Common myeloid progenitor, CD34-positive (primary cell): ENCODE data around the gene YDJC.

Experiments used
- CTCF ChIA-PET: fragments of 350-600 bp; sonication (Branson Sonifier 250); formaldehyde crosslinking; loops from one replicate; lab custom pipeline; 2021; ENCODE audit warnings: antibody characterized with exemption; lab: Charles Lee
- POLR2A ChIA-PET: fragments of 350-600 bp; sonication (Branson Sonifier 250); formaldehyde crosslinking; loops from one replicate; lab custom pipeline; 2021; ENCODE audit warnings: antibody characterized with exemption; lab: Charles Lee
- DNase-seq, 3 donors: peaks; one replicate each; pipeline versions ENCODE4 v3.0.0 to v3.0.0-alpha.2; 2013
- H3K27ac ChIP-seq, 2 experiments: 1 replicate in 1 of 2; 2 replicates in 1 of 2; pipeline ENCODE4 v1.7.0; 2013; ENCODE audit warnings: inconsistent platforms in 2 of 2, low read length in 2 of 2, mild to moderate bottlenecking in 2 of 2, low read depth in 1 of 2, moderate library complexity in 1 of 2; ENCODE audit not compliant: severe bottlenecking in 2 of 2, insufficient read depth in 1 of 2, poor library complexity in 1 of 2
- H3K27me3 ChIP-seq, 5 experiments: replicated peaks in 2 of 5; 1 replicate in 3 of 5; 2 replicates in 2 of 5; pipeline versions ENCODE4 v1.6.1 to v1.7.0; 2013; ENCODE audit warnings: low read length in 4 of 5, mild to moderate bottlenecking in 2 of 5, moderate library complexity in 2 of 5, inconsistent platforms in 1 of 5; ENCODE audit not compliant: insufficient read depth in 5 of 5, control insufficient read depth in 4 of 5
- H3K36me3 ChIP-seq, 4 experiments: 1 replicate in 2 of 4; 2 replicates in 2 of 4; pipeline versions ENCODE4 v1.6.1 to v1.7.0; 2013; ENCODE audit warnings: low read length in 3 of 4, control low read depth in 1 of 4, mild to moderate bottlenecking in 1 of 4; ENCODE audit not compliant: control insufficient read depth in 4 of 4, insufficient read depth in 4 of 4
- H3K4me1 ChIP-seq, 4 experiments: 1 replicate in 3 of 4; 2 replicates in 1 of 4; pipeline versions ENCODE4 v1.6.1 to v1.7.1; 2013; ENCODE audit warnings: low read length in 3 of 4, mild to moderate bottlenecking in 3 of 4, control low read depth in 1 of 4, inconsistent platforms in 1 of 4, moderate library complexity in 1 of 4; ENCODE audit not compliant: control insufficient read depth in 4 of 4, insufficient read depth in 4 of 4; ENCODE audit errors: control extremely low read depth in 1 of 4
- H3K4me3 ChIP-seq, 7 experiments: 1 replicate in 4 of 7; 2 replicates in 3 of 7; pipeline versions ENCODE4 v1.5.1 to v1.7.0; 2013; ENCODE audit warnings: mild to moderate bottlenecking in 7 of 7, low read length in 6 of 7, moderate library complexity in 6 of 7, inconsistent platforms in 2 of 7, low read depth in 2 of 7, control low read depth in 1 of 7; ENCODE audit not compliant: insufficient read depth in 4 of 7, control insufficient read depth in 1 of 7; ENCODE audit errors: extremely low read depth in 1 of 7
- H3K9me3 ChIP-seq, 5 experiments: 1 replicate in 4 of 5; 2 replicates in 1 of 5; pipeline versions ENCODE4 v1.6.1 to v1.7.1; 2013; ENCODE audit warnings: low read length in 4 of 5, mild to moderate bottlenecking in 2 of 5, inconsistent platforms in 1 of 5, low read depth in 1 of 5, moderate library complexity in 1 of 5; ENCODE audit not compliant: control insufficient read depth in 4 of 5, insufficient read depth in 2 of 5; ENCODE audit errors: control extremely low read depth in 1 of 5
- WGBS: methylation state at CpG from one replicate; pipeline ENCODE4 v1.1.5; 2013; ENCODE audit not compliant: insufficient coverage; 5-methylcytosine and 5-hydroxymethylcytosine counted together

The YDJC gene

DNA sequence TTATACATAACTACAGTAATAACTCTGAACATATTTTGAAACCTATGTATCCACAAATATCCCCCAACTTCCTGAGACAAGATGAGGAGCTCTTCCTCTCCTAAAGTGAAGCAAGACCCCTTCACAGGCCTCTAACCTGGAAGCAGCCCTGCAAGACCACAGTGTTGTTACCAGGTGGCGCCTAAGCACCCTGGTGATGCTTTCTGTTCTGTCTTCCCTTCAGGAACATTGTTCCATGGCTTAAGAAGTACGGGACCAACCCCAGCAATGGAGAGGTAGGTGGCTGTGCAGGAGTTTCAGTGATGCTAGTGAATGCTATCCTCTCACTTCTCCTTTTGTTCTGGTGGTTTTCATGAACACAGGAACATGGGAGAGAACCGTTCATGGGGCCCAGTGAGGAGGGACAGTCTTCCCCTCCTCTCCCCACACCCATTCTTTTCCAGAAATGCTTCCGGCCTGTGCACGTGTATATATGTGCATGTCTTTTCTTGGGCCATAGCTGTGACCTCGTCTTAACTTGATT lies 42.3 kb upstream of the YDJC start:
- Histone ChIP-seq H3K4me3 (no peak overlapping the region), H3K27ac (no peak overlapping the region), H3K9me3 (no peaks in the 10 kb centered on the region), H3K36me3 (peaks cover 5 to 61% (median 44%) of the 10 kb centered on the region in 4 experiments), H3K4me1 (no peaks in the 10 kb centered on the region), H3K27me3 (no peaks in the 10 kb centered on the region)
- 84% methylated on average over 5 of the region's 6 CpGs for WGBS
- ChIA-PET POLR2A (no interaction called here), CTCF (interaction anchor here (0.8 to 1.2 kb wide), 2 partner anchors 19 to 20 kb away, joined by 3 to 4 read pairs; no protein-coding TSS in a partner anchor)
- DNase-seq = no peak

DNA sequence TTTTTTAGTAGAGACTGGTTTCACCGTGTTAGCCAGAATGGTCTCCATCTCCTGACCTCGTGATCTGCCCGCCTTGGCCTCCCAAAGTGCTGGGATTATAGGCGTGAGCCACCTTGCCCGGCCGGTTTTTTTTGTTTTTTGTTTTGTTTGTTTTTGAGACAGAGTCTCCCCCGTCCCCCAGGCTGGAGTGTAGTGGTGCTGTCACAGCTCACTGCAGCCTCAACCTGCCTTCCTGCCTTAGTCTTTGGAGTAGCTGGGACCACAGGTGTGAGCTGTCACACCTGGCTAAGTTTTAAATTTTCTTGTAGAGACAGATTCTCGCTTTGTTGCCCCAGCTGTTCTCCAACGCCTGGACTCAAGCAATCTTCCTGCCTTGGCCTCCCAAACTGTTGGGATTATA lies 39.2 kb upstream of the YDJC start:
- POLR2A ChIA-PET = no interaction called here

DNA sequence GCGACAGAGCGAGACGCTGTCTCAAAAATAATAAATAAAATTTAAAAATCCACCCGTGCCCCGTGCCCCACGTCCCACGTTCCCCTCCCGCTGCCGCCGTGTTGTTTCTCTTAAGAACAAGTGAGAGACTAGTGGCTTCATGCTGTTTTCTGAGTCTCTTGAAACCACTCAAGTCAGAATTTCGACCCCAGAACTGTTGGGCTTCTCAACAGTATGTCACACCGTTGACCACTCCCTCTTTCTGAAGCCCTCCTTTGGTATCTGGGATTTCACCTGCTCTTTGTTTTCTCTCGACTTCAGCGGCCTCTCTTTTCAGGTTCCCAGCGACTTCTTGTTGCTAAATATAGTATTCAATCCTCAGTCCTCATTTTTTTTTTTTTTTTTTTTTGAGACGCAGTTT lies 37.0 kb upstream of the YDJC start:
- H3K9me3 ChIP-seq = no peaks in the 10 kb centered on the region
- POLR2A ChIA-PET = no interaction called here
- DNase-seq = peak in 2 of 3 donors; percentile 14
- CTCF ChIA-PET = interaction anchor here (2.1 kb wide), 1 partner anchor 25 kb away, joined by 6 read pairs; no protein-coding TSS in a partner anchor
- peak overlapping the region in 5 of 7 experiments; percentile 85 to 95 (median 91) for H3K4me3 ChIP-seq
- 59% methylated on average over 15 of the region's 16 CpGs for WGBS
- H3K4me1 ChIP-seq = peaks cover 0 to 12% (median 9%) of the 10 kb centered on the region in 4 experiments
- no peaks in the 10 kb centered on the region for H3K27me3 ChIP-seq
- H3K36me3 ChIP-seq = peaks cover 2 to 20% (median 11%) of the 10 kb centered on the region in 4 experiments
- peak overlapping the region in 1 of 2 experiments; percentile 93 for H3K27ac ChIP-seq

More for the DNA sequence above, 39.2 kb upstream of the YDJC start:
- Histone ChIP-seq H3K27ac (no peak overlapping the region), H3K27me3 (no peaks in the 10 kb centered on the region), H3K4me3 (no peak overlapping the region), H3K4me1 (peaks cover 0 to 12% (median 9%) of the 10 kb centered on the region in 4 experiments), H3K9me3 (no peaks in the 10 kb centered on the region), H3K36me3 (peaks cover 2 to 42% (median 29%) of the 10 kb centered on the region in 4 experiments)
- no peak for DNase-seq
- 98% methylated on average over 5 of the region's 9 CpGs for WGBS
- CTCF ChIA-PET = interaction anchor here (2.1 kb wide), 1 partner anchor 28 kb away, joined by 6 read pairs; no protein-coding TSS in a partner anchor

DNA sequence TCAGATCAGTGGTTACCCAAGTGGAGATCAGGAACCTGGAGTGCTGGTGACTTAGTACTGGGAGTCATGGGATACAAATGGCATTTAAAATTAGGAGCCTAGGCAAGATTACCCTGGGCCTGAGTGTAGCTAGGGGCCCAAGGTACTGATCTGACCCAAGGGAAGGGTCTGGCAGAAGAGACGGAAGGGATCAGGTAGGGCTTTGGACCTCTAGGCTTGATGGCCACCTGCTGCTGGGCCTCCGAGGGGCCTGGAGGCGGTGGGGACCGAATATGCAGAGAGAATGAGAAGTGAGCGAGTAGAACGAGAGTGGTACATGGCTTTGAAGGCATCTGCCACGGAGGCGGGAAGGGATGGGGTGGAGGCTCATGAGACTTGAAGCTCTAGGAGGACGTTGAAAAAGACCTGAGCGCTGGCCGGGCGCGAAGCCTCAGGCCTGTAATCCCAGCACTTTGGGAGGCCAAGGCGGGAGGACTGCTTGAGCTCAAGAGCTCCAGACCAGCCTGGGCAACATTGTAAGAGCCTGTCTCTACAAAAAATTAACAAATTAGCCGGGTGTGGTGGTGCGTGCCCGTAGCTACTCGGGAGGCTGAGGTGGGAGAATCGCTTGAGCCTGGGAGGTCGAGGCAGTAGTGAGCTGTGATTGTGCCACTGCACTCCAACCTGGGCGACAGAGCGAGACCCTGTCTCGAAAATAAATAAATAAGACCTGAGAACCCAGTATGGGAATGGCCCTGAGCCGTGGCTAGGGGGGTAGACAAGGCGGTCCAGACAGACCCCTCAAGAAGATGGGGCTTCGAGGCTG lies 35.4 kb upstream of the YDJC start:
- Histone ChIP-seq H3K9me3 (no peaks in the 10 kb centered on the region), H3K27me3 (no peaks in the 10 kb centered on the region), H3K27ac (peak overlapping the region; percentile 46 to 93), H3K4me3 (peak overlapping the region; percentile 68 to 95 (median 90)), H3K36me3 (peaks cover 0 to 6% (median 2%) of the 10 kb centered on the region in 4 experiments), H3K4me1 (peaks cover 0 to 12% (median 9%) of the 10 kb centered on the region in 4 experiments)
- 79% methylated on average over 26 of the region's 26 CpGs for WGBS
- ChIA-PET POLR2A (interaction anchor here (0.6 to 1.0 kb wide), 2 partner anchors 23 to 908 kb away, joined by 3 to 5 read pairs; partner anchors contain the start of gene SDF2L1), CTCF (interaction anchor here (1.2 to 1.7 kb wide), 4 partner anchors 9 to 18 kb away, joined by 3 to 8 read pairs (median 4); no protein-coding TSS in a partner anchor)
- DNase-seq = no peak

DNA sequence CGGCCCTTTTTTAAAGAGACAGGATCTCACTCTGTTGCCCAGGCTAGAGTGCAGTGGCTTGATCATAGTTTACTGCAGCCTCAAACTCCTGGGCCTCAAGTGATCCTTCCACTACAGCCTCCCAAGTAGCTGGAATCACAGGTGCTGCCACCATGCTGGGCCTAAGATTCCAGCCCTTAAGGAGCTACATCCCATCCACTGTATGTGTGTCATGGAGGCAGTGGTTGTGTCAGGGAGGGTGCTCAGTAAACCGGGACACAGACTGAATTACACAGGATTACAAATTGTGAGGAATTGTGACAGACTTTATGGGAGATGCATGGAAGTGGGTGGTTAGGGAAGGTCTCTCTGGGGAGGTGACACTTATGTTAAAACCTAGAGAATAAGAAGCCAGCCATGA lies 33.9 kb upstream of the YDJC start:
- Histone ChIP-seq H3K36me3 (no peaks in the 10 kb centered on the region), H3K27me3 (no peaks in the 10 kb centered on the region), H3K27ac (no peak overlapping the region), H3K9me3 (no peaks in the 10 kb centered on the region), H3K4me1 (peaks cover 0 to 12% (median 9%) of the 10 kb centered on the region in 4 experiments), H3K4me3 (no peak overlapping the region)
- CTCF ChIA-PET = interaction anchor here (1.4 kb wide), 1 partner anchor 10 kb away, joined by 5 read pairs; no protein-coding TSS in a partner anchor
- no peak for DNase-seq
- POLR2A ChIA-PET = no interaction called here
- 100% methylated on average over 1 of the region's 2 CpGs for WGBS

DNA sequence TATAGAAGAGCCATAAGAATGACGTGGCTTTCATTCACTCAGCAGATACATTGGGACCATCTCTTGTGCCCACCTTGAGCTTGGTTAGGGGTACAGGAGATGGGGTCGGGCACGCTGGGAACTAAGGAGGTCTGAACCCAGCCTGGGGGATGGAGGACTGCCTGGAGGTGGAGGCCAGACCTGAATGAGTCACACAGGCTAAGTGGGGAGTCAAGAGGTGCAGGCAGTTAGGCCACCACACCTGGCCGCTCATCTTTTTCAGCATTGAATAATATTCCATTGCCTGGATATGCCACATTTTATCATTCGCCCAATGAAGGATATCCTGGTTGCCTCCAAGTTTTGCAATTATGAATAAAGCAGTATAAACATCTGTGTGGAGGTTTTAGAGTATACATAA lies 32.2 kb upstream of the YDJC start:
- POLR2A ChIA-PET = no interaction called here
- CTCF ChIA-PET = no interaction called here
- no peak overlapping the region for H3K4me3 ChIP-seq
- no peaks in the 10 kb centered on the region for H3K27me3 ChIP-seq
- H3K36me3 ChIP-seq = no peaks in the 10 kb centered on the region
- H3K9me3 ChIP-seq = no peaks in the 10 kb centered on the region
- H3K27ac ChIP-seq = no peak overlapping the region
- no peak for DNase-seq
- peaks cover 0 to 24% (median 21%) of the 10 kb centered on the region in 4 experiments for H3K4me1 ChIP-seq
- WGBS = 83% methylated on average over 1 of the region's 5 CpGs
